Activated naive CD4-positive, alpha-beta T cell treated with anti-CD3 and anti-CD28 coated beads, Interleukin-2, amount 50 U/mL, for 72 hours (primary cell): Measurements from ENCODE around the gene JHY. TPM values are rescaled to one million over a fixed set of nuclear protein-coding genes. Genes with fewer than 3 reads are reported as not detected.

Source experiments
- ATAC-seq, 2 donors: fragments of 150-1000 bp; cut with Tn5 transposase; 2 replicates each; pipeline ENCODE4 v1.10.0; 2021; ENCODE audit warnings: mild to moderate bottlenecking in 2 of 2, moderate library complexity in 2 of 2
- DNase-seq, 2 donors: peaks; one replicate each; pipeline ENCODE4 v3.0.0; 2021 to 2022; ENCODE audit warnings: low spot score in 2 of 2
- H3K27ac Mint-ChIP-seq, 2 donors: one replicate each; pipeline ENCODE4 v1.8.0; 2022; ENCODE audit warnings: mild to moderate bottlenecking in 2 of 2, mixed read lengths in 2 of 2
- H3K36me3 Mint-ChIP-seq, 2 donors: one replicate each; pipeline ENCODE4 v1.8.0; 2022; ENCODE audit warnings: mixed read lengths in 2 of 2
- H3K9me3 Mint-ChIP-seq, 2 donors: one replicate each; pipeline ENCODE4 v1.8.0; 2022; ENCODE audit warnings: mixed read lengths in 2 of 2
- total RNA-seq, 2 donors: library from RNA; stranded (reverse); gene quantifications; one replicate each; pipeline ENCODE4 v1.2.3, GENCODE V29; 2022

The JHY gene
- total RNA-seq, 2 donors from 2014 or later: 1.5 to 2.2 TPM

DNA sequence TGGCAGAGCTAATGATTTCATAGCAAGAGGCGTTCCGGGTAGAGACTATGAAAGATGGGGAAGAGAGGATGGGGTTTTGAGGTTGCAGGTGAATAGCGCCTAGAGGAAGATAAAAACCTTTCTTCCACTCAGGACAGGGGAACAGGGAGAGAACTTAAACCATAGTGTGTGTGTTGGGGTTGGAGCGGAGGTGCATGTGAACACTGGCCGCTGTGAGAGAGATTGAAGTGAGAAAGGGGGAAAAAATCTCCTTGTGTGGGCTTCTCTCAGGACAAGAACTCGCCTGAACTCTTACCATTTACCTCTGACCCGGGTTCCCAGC lies 95.7 kb downstream of the JHY start:
- no peak for DNase-seq
- Mint-ChIP-seq H3K36me3 (peaks cover 30 to 40% of the 10 kb centered on the region in 2 donors), H3K27ac (no peak overlapping the region), H3K9me3 (peaks cover 4 to 5% of the 10 kb centered on the region in 2 donors)
- no peak for ATAC-seq

DNA sequence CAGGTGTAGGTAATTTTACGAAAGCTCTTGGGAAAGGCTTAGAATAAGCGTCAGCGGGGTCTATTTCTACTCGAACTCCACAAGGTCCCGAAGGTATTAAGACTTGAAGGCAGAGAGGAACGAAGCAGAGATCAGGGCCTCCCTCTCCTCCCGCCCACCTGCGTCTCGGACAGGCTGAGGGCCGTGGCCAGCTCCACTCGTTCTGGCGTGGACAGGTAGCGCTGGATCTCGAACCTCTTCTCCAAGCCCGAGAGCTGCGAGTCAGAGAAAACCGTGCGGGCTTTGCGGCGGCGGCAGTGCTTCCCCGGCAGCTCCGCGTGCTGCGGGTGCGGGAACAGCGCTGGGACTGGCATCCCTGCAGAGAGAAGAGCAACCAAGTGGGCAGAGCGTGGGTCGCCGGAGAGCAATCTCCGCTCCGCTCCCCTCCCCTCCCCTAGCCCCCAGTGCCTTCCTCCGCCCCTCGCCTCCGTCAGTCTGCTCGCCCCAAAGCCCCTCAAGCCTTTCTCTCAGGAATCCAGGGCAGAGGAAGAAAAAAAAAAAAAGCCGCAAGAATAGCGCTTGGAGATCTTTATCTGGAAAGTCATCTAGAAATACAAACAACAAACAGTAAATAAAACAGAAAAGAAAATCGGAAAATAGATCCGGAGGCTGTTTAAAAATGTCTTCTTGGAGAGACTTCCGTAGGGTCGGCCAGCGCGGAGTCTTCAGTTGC lies 96.7 kb downstream of the JHY start:
- ATAC-seq (no peak), DNase-seq (no peak)
- Mint-ChIP-seq H3K36me3 (peaks cover 30 to 40% of the 10 kb centered on the region in 2 donors), H3K9me3 (peaks cover 4 to 5% of the 10 kb centered on the region in 2 donors), H3K27ac (no peak overlapping the region)

DNA sequence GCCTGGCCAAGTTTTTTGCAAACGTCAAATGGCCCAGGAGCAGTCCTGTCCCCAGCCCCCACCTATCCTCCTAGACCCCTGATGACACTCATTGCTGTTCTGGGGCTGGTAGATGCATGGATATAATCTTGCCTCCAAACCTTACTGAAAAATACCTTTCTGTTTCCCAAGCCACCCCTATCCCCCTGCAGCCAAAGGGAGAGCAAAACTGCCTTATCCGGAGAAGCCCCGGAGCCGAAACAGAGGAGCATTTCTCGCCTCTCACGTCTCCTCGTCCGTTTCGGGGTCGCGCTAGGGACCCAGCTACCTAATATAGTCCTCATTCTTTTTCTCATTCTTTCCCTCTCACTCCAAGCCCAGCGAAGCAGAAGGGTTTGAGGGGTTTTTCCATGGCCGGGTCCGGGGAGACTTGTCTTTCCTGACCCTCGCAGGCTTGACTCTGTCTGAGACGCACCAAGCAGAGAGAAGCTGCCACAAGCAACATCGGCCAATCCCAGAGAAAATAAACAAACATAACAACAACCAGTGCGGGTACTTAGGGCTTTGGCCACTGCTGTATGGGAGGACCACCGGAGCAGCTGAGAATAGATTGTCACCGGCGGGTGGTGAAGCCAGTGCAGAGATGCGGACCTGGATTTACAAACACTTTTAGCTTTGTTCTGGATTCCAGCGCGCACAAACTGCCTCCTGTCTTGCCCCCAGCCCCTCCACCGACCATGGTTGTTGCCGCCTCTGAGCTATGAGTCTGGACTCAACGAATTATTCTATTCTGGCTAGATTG lies 97.4 kb downstream of the JHY start:
- Mint-ChIP-seq H3K36me3 (peaks cover 30 to 40% of the 10 kb centered on the region in 2 donors), H3K9me3 (peaks cover 4 to 5% of the 10 kb centered on the region in 2 donors), H3K27ac (no peak overlapping the region)
- DNase-seq (peak in 1 of 2 donors; percentile 5), ATAC-seq (no peak)

DNA sequence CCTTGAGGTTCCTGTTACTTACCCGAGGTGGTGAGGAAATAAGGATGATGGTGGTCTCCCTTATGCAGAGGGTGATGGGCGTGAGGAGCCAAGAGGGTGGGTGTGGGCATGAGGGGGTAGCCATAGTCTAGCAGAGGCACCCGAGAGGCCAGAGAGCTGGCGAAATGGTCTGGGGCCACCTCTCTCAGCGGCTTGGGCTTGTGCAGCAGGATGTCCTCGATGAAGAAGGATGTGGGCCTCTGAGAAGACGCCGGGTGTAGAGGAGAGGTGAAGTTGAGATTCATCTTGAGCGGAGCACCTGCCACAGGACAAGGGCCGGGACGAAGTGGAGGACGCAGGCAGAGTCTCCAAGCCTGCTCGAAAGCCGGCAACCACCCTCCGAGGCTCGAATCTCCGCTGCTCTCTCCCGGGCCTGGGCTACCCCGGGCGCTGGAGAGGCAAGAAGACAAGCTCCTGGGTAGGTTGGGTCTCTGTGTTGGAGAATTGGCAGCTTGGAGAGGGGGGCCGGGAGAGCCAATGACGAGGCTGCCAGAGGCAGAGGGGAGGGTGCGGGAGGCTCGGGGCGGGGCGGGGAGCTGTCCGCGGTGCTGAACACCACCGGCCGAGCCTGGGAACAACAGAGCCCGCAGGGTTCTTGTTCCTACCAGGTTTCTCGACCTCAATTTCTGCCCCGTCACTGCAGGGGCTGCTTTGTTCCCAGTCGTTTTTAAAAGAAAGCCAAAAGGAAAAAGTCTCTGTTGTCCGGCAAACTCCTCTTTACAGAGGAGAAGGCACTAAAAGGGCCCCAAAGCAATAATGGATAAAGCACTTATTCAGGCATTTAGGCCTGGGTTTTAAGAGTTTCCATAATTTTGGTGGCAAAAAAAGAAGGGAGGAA lies 99.1 kb downstream of the JHY start, which contains the start of gene BSX:
BSX (minus strand) TSS at position 447 of the 877 bp plus-strand sequence; CDS start at position 284, 163 bp downstream.
- ATAC-seq (peak; percentile 50 to 71), DNase-seq (peak in 1 of 2 donors; percentile 67)
- Mint-ChIP-seq H3K36me3 (peaks cover 28 to 32% of the 10 kb centered on the region in 2 donors), H3K9me3 (peaks cover 4 to 5% of the 10 kb centered on the region in 2 donors), H3K27ac (peak within 1 kb of the TSS in 1 of 2 donors; percentile 44)

DNA sequence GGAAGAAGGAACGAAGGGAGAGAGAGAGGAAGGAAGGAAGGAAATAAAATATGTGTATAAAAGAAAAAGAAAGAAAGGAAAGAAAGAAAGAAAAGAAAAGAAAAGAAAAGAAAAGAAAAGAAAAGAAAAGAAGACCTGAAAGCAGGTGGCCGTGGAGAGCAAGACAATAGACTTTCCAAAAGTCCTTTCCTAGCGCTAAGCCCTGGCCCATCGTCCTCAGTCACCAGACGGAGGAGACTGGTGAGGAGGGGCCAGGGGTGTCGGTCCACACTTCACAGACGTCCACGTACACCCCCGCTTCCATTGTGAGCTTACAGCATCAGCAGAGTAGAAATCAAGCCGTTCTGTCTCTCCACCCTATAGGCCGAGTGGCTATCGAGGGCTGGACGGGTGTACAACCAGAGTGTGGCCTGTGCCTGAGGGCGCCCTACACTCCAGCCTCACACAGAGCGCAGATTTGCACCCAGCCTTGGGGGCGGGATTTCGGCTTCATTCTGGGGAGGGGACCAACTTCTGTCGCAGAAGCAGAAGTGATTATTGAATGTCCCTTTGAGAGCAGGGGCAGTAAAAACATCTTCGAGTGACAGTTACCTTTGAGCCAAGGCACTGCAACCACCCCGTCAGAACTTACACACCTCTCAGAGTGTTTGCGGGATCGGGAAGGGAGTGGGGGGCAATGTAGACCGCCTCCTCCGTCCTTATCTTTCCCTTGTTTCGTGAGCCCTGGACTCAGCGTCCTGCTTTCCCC lies 101.1 kb downstream of the JHY start:
- peak in 1 of 2 donors; percentile 17 for ATAC-seq
- H3K27ac Mint-ChIP-seq: no peak overlapping the region
- peaks cover 4 to 5% of the 10 kb centered on the region in 2 donors for H3K9me3 Mint-ChIP-seq
- H3K36me3 Mint-ChIP-seq: peaks cover 16 to 20% of the 10 kb centered on the region in 2 donors
- DNase-seq: peak in 1 of 2 donors; percentile 4

DNA sequence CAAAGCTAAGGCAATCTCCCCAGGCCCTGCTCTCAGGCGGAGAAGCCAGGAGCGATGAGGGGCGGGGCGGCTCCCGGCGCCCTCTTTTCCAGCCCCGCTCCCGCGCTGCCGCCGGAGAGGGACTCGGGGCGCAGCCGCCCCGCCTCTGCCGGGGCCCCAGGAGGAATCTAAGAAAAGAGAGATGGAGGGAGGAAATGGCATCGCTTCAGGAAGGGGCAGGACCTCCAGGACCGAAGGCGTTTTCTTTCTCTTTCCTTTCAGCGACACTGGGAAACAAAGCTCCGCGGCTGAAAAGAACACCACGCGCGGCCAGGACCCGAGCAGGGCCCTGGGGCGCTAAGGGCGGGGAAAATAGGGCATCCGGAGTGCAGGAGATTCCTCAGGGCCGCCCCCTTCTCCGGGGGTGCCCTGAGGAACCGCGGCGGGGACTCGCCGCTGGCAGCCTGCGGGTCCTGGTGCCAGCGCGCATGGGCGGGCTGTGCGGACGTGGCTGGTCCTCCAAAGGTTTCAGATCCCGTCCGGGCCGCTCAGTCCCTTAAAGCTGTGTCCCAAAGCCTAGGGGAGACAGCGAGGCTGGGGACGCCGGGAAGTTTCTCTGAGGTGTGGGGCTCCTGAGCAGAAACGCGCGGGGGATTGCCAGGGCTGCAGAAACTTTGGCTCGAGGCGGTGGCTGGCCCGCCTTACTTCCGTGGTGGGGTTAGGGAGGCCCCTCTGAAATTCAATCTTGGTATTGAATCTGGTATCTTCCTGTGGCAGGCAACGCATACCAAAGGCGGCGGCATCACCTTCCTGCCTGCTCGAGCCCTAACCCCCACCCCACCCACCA lies 101.8 kb downstream of the JHY start:
- peaks cover 4 to 5% of the 10 kb centered on the region in 2 donors for H3K9me3 Mint-ChIP-seq
- H3K36me3 Mint-ChIP-seq: peaks cover 15 to 20% of the 10 kb centered on the region in 2 donors
- ATAC-seq: peak; percentile 49 to 50
- no peak for DNase-seq
- no peak overlapping the region for H3K27ac Mint-ChIP-seq

DNA sequence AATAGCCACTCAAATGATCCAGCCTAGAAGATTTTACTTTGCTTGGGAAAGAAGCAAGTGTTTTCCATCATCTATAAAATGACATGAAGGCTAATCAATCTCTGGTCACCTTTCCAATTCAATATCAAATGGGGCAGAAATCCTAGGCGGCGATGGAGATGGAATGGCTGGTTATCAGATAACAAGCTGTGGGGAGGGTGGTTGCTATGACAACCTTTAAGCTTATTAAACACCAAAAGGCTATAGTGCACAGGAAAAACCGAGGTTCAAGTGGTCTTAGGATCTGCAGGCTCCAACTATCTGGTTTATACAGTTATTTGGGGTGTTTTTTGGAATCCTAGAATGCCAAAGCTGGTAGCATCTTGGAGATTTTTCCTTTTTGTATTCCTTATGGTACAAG lies 113.0 kb downstream of the JHY start:
- ATAC-seq (no peak), DNase-seq (no peak)
- Mint-ChIP-seq H3K36me3 (no peaks in the 10 kb centered on the region), H3K27ac (no peak overlapping the region), H3K9me3 (no peaks in the 10 kb centered on the region)

DNA sequence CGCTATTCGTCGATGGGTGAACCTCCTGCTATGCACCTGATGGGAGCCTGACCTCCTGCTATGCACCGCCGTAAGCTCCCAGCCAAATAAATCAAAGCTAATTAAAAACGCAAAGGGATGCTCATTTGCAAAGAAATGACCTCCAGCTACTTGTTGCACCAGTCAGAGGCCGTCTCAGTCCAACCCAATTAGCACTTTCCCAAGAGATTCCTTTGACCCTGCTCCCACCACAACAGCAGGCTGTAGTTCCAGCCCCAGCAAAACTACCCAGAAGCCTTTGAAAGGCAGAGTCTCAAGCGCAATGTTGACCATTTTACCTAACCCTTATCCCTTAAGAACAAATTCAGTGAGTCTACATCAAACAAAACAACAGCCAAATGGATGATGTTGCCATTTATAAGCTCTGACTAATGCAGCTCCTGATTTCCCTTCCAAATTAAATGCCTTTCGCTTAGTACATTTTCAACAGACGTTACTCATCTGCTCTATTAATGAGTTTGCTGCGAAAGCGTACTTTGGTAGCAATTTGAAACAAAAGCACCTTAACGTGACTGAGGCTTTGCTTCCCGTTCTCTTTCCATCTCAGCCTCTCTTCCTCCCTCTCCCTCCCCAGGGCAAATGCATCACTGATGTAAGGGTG lies 116.3 kb downstream of the JHY start:
- Mint-ChIP-seq H3K27ac (no peak overlapping the region), H3K36me3 (no peaks in the 10 kb centered on the region), H3K9me3 (no peaks in the 10 kb centered on the region)
- ATAC-seq: no peak
- DNase-seq: no peak

DNA sequence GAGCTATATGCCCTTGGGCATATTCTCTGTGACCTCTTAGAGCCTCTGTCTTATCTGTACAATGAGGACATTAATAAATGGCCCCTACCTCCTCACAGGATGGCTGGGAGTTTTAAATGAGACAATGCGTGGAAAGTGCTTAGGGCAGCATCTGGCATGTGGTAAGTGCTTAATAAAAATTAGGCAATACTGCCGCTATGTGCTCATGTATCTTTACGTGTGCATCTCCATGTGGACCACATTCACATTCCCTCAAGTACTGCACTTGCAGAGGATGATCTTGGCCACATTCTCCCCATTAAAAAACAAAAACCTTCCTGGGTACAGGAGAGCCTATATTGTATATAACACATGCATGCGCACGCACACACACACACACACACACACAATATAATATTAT lies 118.2 kb downstream of the JHY start:
- Mint-ChIP-seq H3K27ac (no peak overlapping the region), H3K9me3 (no peaks in the 10 kb centered on the region), H3K36me3 (no peaks in the 10 kb centered on the region)
- DNase-seq: no peak
- no peak for ATAC-seq

DNA sequence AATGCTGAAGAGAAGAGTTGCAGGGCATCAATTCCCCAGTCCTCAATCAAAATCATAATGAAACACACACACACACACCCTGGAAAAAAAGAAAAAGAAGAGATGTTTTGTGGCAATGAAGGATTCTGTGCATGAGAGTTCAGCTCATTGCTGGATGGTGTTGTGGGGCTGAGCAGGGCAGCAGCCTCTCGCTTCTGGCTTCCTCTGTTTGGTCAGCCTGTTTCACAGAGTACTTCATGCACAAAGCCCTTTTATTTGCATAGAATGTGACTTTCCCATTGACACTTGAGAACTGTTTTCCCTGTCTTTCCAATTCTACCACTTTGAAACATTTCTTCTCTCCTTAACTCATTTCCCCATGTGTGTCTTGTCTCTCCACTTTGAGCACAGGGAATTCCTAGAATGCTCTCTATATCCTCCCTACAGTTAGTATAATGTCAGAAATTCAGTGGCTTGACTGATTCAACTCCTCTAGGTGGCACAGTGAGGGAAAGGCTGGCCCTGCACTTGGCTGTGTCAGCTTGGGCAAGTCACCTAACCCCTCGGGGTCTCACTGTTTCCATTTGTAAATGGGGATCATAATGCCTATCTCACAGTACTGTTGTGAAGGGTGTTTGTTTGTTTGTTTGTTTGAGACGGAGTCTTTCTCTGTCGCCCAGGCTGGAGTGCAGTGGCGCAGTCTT lies 124.4 kb downstream of the JHY start:
- no peaks in the 10 kb centered on the region for H3K36me3 Mint-ChIP-seq
- no peaks in the 10 kb centered on the region for H3K9me3 Mint-ChIP-seq
- DNase-seq (no peak), ATAC-seq (no peak)
- peak overlapping the region in 1 of 2 donors; percentile 32 for H3K27ac Mint-ChIP-seq

Other genes starting within 250 kb of the JHY start
- gene UBASH3B, start 227.0 kb upstream of the JHY start, total RNA-seq: 10 to 100 TPM; 11.6 to 26.0 TPM
- under 1 TPM; 0.43 to 0.56 TPM for gene CRTAM, start 44.3 kb upstream of the JHY start, total RNA-seq
- gene BSX, start 99.1 kb downstream of the JHY start, total RNA-seq: not detected
- gene HSPA8, start 179.4 kb downstream of the JHY start, total RNA-seq: 1,000 to 10,000 TPM; 2,059 to 2,469 TPM